NT2/D1 (cell line): ENCODE data around the gene IL17REL.

Source experiments
- YY1 ChIP-seq: IDR thresholded peaks from 2 replicates; pipeline ENCODE4 v1.6.1; 2011; ENCODE audit not compliant: insufficient read length, insufficient read depth
- ZNF274 ChIP-seq: IDR thresholded peaks from 2 replicates; pipeline ENCODE4 v1.6.1; 2011; ENCODE audit warnings: mild to moderate bottlenecking, low read depth, low read length

DNA sequence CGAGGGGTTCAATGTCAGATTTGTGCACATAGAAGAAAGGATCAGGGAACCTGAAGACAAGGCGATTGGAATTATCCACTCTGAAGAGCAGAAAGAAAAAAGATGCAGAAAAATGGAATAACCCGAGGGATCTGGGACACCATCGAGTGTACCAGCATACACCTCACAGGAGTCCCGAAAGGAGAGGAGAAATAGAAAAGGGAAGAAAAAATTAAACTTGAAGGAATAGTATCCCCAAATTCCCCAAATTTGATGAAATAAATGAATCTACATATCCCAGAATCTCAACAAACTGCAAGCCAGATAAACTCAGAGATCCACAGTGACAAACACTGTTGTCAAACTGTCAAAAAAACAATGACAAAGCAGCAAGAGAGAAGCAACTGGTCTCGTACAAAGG is 21.4 kb downstream of the IL17REL start:
- no peak for TF ChIP-seq ZNF274
- TF ChIP-seq YY1: no peak
